WTC11 (cell line): ENCODE measurements around the gene ZDHHC1.

Source experiments
- ESRRA ChIP-seq: sonication (generic); formaldehyde crosslinking; IDR thresholded peaks from 2 replicates; pipeline ENCODE4 v1.8.1; 2022; ENCODE audit warnings: mild to moderate bottlenecking, missing genetic modification reagents, borderline replicate concordance
- NFATC4 ChIP-seq: fragments of 250-450 bp; sonication (Bioruptor Pico); IDR thresholded peaks from 2 replicates; pipeline ENCODE4 v1.9.0; 2021; ENCODE audit warnings: mild to moderate bottlenecking
- TF ChIP-seq, protein P1 (sequence below): fragments of 200-600 bp; IDR thresholded peaks from 2 replicates; pipeline ENCODE4 v1.8.0; 2022; ENCODE audit warnings: antibody characterized with exemption
- TF ChIP-seq, protein P2 (sequence below): sonication (generic); formaldehyde crosslinking; IDR thresholded peaks from 2 replicates; pipeline ENCODE4 v1.8.0; 2022; ENCODE audit warnings: mild to moderate bottlenecking, missing genetic modification reagents

DNA sequence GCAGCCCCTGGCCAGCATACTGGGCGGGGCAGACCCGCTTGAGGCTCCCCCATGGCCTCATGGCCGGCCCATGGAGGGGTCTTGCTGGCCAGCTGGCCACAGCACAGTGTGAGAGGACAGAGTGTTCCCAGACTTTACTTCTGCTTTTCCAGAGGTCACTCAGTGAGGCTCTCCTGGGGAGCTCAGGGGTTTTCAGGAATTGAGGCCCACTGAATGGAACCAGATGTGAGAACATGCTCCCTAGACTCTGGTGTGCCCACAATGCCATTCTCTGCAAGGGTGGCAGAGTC is 43.5 kb upstream of the ZDHHC1 start:
- TF ChIP-seq, protein P1, sequence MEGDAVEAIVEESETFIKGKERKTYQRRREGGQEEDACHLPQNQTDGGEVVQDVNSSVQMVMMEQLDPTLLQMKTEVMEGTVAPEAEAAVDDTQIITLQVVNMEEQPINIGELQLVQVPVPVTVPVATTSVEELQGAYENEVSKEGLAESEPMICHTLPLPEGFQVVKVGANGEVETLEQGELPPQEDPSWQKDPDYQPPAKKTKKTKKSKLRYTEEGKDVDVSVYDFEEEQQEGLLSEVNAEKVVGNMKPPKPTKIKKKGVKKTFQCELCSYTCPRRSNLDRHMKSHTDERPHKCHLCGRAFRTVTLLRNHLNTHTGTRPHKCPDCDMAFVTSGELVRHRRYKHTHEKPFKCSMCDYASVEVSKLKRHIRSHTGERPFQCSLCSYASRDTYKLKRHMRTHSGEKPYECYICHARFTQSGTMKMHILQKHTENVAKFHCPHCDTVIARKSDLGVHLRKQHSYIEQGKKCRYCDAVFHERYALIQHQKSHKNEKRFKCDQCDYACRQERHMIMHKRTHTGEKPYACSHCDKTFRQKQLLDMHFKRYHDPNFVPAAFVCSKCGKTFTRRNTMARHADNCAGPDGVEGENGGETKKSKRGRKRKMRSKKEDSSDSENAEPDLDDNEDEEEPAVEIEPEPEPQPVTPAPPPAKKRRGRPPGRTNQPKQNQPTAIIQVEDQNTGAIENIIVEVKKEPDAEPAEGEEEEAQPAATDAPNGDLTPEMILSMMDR = no peak
- TF ChIP-seq, protein P2, sequence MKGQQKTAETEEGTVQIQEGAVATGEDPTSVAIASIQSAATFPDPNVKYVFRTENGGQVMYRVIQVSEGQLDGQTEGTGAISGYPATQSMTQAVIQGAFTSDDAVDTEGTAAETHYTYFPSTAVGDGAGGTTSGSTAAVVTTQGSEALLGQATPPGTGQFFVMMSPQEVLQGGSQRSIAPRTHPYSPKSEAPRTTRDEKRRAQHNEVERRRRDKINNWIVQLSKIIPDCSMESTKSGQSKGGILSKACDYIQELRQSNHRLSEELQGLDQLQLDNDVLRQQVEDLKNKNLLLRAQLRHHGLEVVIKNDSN (CRISPR knock-in tag) = no peak
- TF ChIP-seq NFATC4 (CRISPR knock-in tag) (no peak), ESRRA (CRISPR knock-in tag) (no peak)
